ENCODE data around the gene DAB1.
A peak's percentile ranks its signal among the peaks of the same experiment; 100 is the strongest.

DAB1 gene

DNA sequence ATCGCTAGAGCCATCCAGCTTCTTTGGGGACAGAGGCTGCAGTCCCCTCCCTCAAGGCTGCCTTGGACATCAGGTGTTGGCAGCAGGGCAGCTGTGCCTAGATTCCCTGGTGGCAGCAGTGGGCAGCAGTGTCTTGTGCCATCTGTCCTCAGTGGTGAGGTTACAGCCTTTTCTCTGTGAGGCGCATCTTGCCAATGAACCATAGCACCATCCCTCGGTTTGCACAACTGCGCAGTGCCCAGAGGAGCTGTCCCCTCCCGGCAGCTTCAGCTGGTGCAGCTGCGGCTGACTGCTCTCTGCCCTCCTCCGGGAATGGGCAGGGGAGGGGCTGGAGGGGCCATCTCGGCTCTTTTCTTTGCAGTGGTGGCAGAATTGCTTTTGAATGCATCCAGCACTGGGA, 399.0 kb downstream of the DAB1 start:
- no peak overlapping the region for H3K4me3 ChIP-seq (ENCODE audit: low read depth, low read length)
- TF ChIP-seq, protein P1, sequence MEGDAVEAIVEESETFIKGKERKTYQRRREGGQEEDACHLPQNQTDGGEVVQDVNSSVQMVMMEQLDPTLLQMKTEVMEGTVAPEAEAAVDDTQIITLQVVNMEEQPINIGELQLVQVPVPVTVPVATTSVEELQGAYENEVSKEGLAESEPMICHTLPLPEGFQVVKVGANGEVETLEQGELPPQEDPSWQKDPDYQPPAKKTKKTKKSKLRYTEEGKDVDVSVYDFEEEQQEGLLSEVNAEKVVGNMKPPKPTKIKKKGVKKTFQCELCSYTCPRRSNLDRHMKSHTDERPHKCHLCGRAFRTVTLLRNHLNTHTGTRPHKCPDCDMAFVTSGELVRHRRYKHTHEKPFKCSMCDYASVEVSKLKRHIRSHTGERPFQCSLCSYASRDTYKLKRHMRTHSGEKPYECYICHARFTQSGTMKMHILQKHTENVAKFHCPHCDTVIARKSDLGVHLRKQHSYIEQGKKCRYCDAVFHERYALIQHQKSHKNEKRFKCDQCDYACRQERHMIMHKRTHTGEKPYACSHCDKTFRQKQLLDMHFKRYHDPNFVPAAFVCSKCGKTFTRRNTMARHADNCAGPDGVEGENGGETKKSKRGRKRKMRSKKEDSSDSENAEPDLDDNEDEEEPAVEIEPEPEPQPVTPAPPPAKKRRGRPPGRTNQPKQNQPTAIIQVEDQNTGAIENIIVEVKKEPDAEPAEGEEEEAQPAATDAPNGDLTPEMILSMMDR (IDR thresholded peaks at IDR 0.05; ENCODE audit: control insufficient read depth, extremely low read depth, insufficient read depth): no peak
- DNase-seq (ENCODE audit: low read depth): no peak

DNA sequence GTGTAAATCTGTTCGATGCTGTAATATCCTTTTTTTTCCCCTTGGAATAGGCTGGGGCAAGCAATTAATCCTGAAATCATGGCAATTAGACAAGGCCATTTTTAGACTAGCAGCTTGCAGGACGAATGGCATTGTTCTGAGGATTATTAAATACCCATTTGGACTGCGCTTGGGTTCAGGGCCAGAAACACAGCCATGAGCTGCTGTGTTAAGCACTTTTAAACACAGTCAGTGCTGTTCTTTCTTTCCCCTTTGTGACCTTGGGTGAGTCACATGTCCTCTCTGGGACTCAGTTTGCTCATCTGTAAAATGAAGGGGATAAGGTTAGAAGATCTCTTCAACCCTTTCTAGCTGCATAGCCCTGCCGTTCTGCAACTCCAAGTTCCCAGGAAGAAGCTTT, 399.4 kb downstream of the DAB1 start:
- TF ChIP-seq, protein P1 (IDR thresholded peaks at IDR 0.05; ENCODE audit: control insufficient read depth, extremely low read depth, insufficient read depth): no peak
- no peak overlapping the region for H3K4me3 ChIP-seq (ENCODE audit: low read depth, low read length)
- no peak for DNase-seq (ENCODE audit: low read depth)

DNA sequence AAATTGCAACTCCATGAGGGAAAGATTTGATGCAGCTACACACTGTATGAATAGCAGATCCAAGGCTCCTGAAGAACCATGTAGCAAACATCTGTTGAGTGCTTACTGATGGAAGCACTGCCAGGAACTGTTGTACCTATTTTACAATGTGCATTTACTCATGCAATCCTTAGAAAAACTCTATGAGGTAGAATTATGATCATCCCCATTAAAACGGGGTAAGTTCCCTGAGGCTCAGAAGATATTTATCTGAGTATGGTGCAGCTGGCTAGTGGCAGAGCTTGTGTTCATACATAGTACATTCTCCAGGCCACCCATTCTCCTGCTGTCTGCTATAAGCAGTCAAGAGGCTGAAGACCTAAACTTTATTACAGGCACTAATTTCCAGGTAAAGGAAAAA, 403.6 kb downstream of the DAB1 start:
- H3K4me3 ChIP-seq (ENCODE audit: low read depth, low read length): no peak overlapping the region
- TF ChIP-seq, protein P1 (IDR thresholded peaks at IDR 0.05; ENCODE audit: control insufficient read depth, extremely low read depth, insufficient read depth): no peak
- DNase-seq (ENCODE audit: low read depth): no peak

DNA sequence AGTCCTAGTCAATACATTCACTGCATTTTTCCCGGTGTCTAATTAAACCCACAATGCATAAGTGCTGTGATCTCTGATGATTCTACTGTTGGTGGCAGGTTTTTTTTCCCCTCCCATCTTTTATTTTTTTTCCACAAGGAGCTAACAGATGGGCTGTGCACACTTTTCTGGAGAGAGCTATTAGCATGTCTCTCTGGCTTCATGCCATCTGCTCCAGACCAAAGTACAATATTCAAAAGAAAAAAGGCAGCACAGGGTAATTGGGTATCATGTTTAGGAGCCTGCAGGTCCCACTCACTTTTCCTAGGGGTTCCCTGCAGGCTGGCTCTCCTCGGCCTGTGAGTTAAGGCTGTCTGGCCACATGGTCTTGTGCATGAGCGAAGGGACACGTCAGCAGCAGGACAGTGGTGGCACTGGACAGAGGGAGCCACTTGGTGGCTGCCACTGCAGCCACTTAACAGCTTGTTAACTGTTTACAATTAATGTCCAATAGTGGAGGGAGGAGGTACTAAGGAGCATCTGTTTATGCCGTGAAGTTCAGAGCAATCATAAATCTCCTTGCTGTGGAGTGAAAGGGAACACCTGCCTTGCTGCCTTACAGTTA, 404.5 kb downstream of the DAB1 start:
- TF ChIP-seq, protein P1 (IDR thresholded peaks at IDR 0.05; ENCODE audit: control insufficient read depth, extremely low read depth, insufficient read depth): no peak
- H3K4me3 ChIP-seq (ENCODE audit: low read depth, low read length): no peak overlapping the region
- no peak for DNase-seq (ENCODE audit: low read depth)

DNA sequence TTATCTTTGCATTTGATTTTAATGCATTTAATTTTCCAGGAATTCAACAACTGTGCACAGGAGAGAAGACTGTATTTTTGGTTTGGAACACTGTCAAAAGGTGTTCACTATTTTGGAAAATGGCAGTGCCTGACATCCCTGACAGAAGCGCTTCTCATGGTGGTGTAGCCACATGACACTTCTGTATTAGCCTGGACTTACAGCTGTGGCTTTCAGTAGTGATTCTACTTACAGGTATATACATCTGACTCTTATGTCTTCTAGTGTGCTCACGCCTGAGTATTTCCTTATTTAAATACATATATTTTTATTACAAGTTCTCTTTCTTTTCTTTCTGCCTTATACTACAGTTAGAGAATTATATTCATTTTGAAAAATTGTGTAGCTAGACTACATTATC, 405.7 kb downstream of the DAB1 start:
- TF ChIP-seq, protein P1 (IDR thresholded peaks at IDR 0.05; ENCODE audit: control insufficient read depth, extremely low read depth, insufficient read depth): no peak
- no peak overlapping the region for H3K4me3 ChIP-seq (ENCODE audit: low read depth, low read length)
- DNase-seq (ENCODE audit: low read depth): no peak

DNA sequence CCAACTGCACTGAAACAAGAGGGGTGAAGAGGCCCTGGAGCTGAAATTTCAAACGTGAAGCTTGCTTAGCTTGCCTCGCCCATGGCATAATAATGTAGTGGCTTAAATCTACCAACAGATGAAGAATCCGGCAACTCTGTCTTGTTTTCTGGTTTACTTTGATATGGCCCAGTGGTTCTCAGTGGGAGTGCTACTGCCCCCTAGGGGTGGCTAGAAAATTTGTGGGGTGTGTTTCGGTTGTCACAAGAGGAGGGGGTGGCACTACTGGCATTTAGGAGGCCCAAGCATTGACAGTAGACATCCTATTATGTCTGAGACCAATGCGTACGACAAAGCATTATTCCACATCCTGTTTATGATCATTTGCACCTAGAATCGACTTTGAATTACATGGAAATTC, 406.1 kb downstream of the DAB1 start:
- DNase-seq (ENCODE audit: low read depth): no peak
- TF ChIP-seq, protein P1 (IDR thresholded peaks at IDR 0.05; ENCODE audit: control insufficient read depth, extremely low read depth, insufficient read depth): peak; percentile 39
- H3K4me3 ChIP-seq (ENCODE audit: low read depth, low read length): no peak overlapping the region

DNA sequence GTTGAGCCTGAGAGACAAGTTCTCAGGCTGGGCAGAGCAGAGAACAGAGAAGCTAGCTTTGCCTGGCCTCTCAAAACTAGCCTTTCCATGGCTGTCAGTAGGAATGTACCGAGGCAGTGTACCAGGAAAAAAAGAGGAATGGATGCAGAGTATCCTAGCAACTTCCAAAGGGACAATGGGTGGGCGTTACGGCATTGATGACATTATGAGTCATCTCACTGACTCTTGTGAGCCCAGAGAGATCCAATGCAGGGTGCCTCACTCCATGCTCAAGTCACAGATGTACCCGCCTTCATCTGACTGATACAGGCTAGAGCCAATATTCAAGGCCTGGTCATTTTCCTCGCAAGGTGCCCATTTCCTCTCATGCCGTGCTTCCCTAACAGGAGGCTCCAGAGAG, 406.7 kb downstream of the DAB1 start:
- H3K4me3 ChIP-seq (ENCODE audit: low read depth, low read length): no peak overlapping the region
- TF ChIP-seq, protein P1 (IDR thresholded peaks at IDR 0.05; ENCODE audit: control insufficient read depth, extremely low read depth, insufficient read depth): no peak
- no peak for DNase-seq (ENCODE audit: low read depth)

Data from LNCaP clone FGC (cell line).